A549 (cell line): ENCODE data around the gene TRERF1. TPM values are rescaled to one million over a fixed set of nuclear protein-coding genes. Genes with fewer than 3 reads are reported as not detected.

ENCODE experiments used
- ATAC-seq, 2 experiments: fragments of 200-7000 bp in 1 of 2; fragments of >200 bp in 1 of 2; cut with Nextera tagmentation in 1 of 2; cut with Tn5 transposase in 1 of 2; 3 replicates each; pipeline versions ENCODE4 v1.8.0 to v1.9.1; 2018 to 2020; ENCODE audit warnings: mild to moderate bottlenecking in 1 of 2, moderate library complexity in 1 of 2
- CTCF ChIA-PET: fragments of 300-600 bp; sonication (Branson Sonifier 250); formaldehyde crosslinking; extraction: SDS; loops from one replicate; lab custom pipeline; 2021; ENCODE audit warnings: antibody characterized with exemption, inconsistent platforms; lab: Yijun Ruan, JAX
- POLR2A ChIA-PET: fragments of 350-600 bp; formaldehyde crosslinking; extraction: SDS; loops from one replicate; lab custom pipeline; 2021; ENCODE audit warnings: antibody characterized with exemption, inconsistent platforms; lab: Yijun Ruan, JAX
- DNase-seq, 2 experiments: peaks; one replicate each; pipeline versions ENCODE4 v3.0.0 to v3.0.0-alpha.2; 2011 to 2016; ENCODE audit warnings: low read depth in 1 of 2, low spot score in 1 of 2
- FAIRE-seq: peaks from 2 replicates; lab custom pipeline; 2011; peaks lifted over from hg19 to GRCh38; lab: Jason Lieb, UNC
- H3K27ac ChIP-seq, 2 experiments: fragments of >200 bp; sonication (Bioruptor Twin); formaldehyde crosslinking; 3 replicates each; pipeline ENCODE4 v1.5.1; 2016 to 2017
- H3K4me1 ChIP-seq: fragments of >200 bp; sonication (Bioruptor Twin); formaldehyde crosslinking; 3 replicates; pipeline ENCODE4 v1.6.1; 2016
- H3K4me2 ChIP-seq: fragments of >200 bp; sonication (Bioruptor Twin); formaldehyde crosslinking; 3 replicates; pipeline ENCODE4 v1.6.1; 2016
- H3K4me3 ChIP-seq: fragments of >200 bp; sonication (Bioruptor Twin); formaldehyde crosslinking; 3 replicates; pipeline ENCODE4 v1.5.1; 2016
- H3K9me3 ChIP-seq: fragments of >200 bp; sonication (Bioruptor Twin); formaldehyde crosslinking; 3 replicates; pipeline ENCODE4 v1.6.1; 2016
- CBX2 ChIP-seq: fragments of 200-600 bp; sonication (generic); IDR thresholded peaks from 2 replicates; pipeline ENCODE4 v1.6.1; 2016; ENCODE audit warnings: low read depth, mild to moderate bottlenecking, borderline replicate concordance
- CBX8 ChIP-seq: fragments of 200-600 bp; sonication (generic); IDR thresholded peaks from 2 replicates; pipeline ENCODE4 v1.6.1; 2016
- CHD2 ChIP-seq: fragments of 150-350 bp; IDR thresholded peaks from 2 replicates; pipeline ENCODE4 v1.6.1; 2014; ENCODE audit warnings: low read length; ENCODE audit not compliant: partially characterized antibody
- CTCF ChIP-seq: fragments of >200 bp; sonication (Bioruptor Twin); formaldehyde crosslinking; IDR thresholded peaks from 3 replicates; pipeline ENCODE4 v1.5.1; 2016
- EHF ChIP-seq: fragments of 250-450 bp; sonication (Bioruptor Pico); IDR thresholded peaks from 2 replicates; pipeline ENCODE4 v1.5.0; 2020; ENCODE audit warnings: mild to moderate bottlenecking
- EHMT2 ChIP-seq: fragments of 200-600 bp; sonication (generic); IDR thresholded peaks from 2 replicates; pipeline ENCODE4 v1.6.1; 2016; ENCODE audit warnings: antibody characterized with exemption, low read depth, mild to moderate bottlenecking, moderate library complexity
- ELK1 ChIP-seq: fragments of 150-350 bp; IDR thresholded peaks from 2 replicates; pipeline ENCODE4 v1.6.1; 2014; ENCODE audit warnings: low read depth, mild to moderate bottlenecking, low read length
- FOSL2 ChIP-seq, 2 experiments: fragments of 450-650 bp in 1 of 2; fragments of >200 bp in 1 of 2; sonication (Bioruptor Twin) in 1 of 2; formaldehyde crosslinking; IDR thresholded peaks; 2 replicates each; pipeline versions ENCODE4 v1.5.0 to v1.6.1; 2016 to 2020; ENCODE audit warnings: mild to moderate bottlenecking in 1 of 2, moderate library complexity in 1 of 2
- FOXS1 ChIP-seq: fragments of 250-450 bp; sonication (Bioruptor Pico); IDR thresholded peaks from 2 replicates; pipeline ENCODE4 v1.5.0; 2020; ENCODE audit warnings: mild to moderate bottlenecking, moderate library complexity
- HES2 ChIP-seq: fragments of >200 bp; sonication (Bioruptor Twin); formaldehyde crosslinking; IDR thresholded peaks from 2 replicates; pipeline ENCODE4 v1.6.1; 2016
- HOXA7 ChIP-seq: fragments of 250-450 bp; sonication (Bioruptor Pico); IDR thresholded peaks from 2 replicates; pipeline ENCODE4 v1.5.0; 2020; ENCODE audit warnings: mild to moderate bottlenecking, moderate library complexity
- KDM1A ChIP-seq: fragments of 200-600 bp; sonication (generic); IDR thresholded peaks from 2 replicates; pipeline ENCODE4 v1.6.1; 2016; ENCODE audit warnings: low read depth, mild to moderate bottlenecking
- MAFK ChIP-seq: fragments of 450-650 bp; IDR thresholded peaks from 2 replicates; pipeline ENCODE4 v1.6.1; 2014; ENCODE audit not compliant: partially characterized antibody
- MAX ChIP-seq: IDR thresholded peaks from 2 replicates; pipeline ENCODE4 v1.6.1; 2012
- NFE2L2 ChIP-seq: fragments of 150-350 bp; conservative IDR thresholded peaks from 2 replicates; pipeline ENCODE4 v1.6.1; 2014; ENCODE audit warnings: low read length
- NR3C1 ChIP-seq: fragments of >200 bp; sonication (Bioruptor Twin); formaldehyde crosslinking; IDR thresholded peaks from 3 replicates; pipeline ENCODE4 v1.6.1; 2017
- PBX3 ChIP-seq: IDR thresholded peaks from 2 replicates; pipeline ENCODE4 v1.6.1; 2012
- POLR2A ChIP-seq: IDR thresholded peaks from 2 replicates; pipeline ENCODE4 v1.6.1; 2012; ENCODE audit warnings: mild to moderate bottlenecking, low read length
- RAD21 ChIP-seq, 2 experiments: fragments of >200 bp in 1 of 2; sonication (Bioruptor Twin) in 1 of 2; formaldehyde crosslinking in 1 of 2; IDR thresholded peaks in 1 of 2; conservative IDR thresholded peaks in 1 of 2; 2 replicates in 1 of 2; 3 replicates in 1 of 2; pipeline ENCODE4 v1.6.1; 2012 to 2018; ENCODE audit warnings: inconsistent platforms in 1 of 2
- TP53 ChIP-seq: fragments of 250-450 bp; sonication (Bioruptor Pico); IDR thresholded peaks from 2 replicates; pipeline ENCODE4 v1.5.0; 2021; ENCODE audit warnings: mild to moderate bottlenecking, moderate library complexity
- ZC3H11A ChIP-seq: fragments of 450-650 bp; IDR thresholded peaks from 2 replicates; pipeline ENCODE4 v1.6.1; 2014; ENCODE audit warnings: antibody characterized with exemption, mild to moderate bottlenecking
- ZSCAN20 ChIP-seq: fragments of 250-450 bp; sonication (Bioruptor Pico); IDR thresholded peaks from 2 replicates; pipeline ENCODE4 v1.8.0; 2022; ENCODE audit warnings: mild to moderate bottlenecking, moderate library complexity
- WGBS: methylation state at CpG from one replicate; pipeline ENCODE4 v1.1.6; 2017; ENCODE audit errors: missing lambda C conversion rate; 5-methylcytosine and 5-hydroxymethylcytosine counted together
- polyA plus RNA-seq, 4 experiments: library from polyadenylated mRNA; depleted of rRNA in 3 of 4; stranded (reverse); fragments of >200 nt; fragmentation: RNase III in 1 of 4; extraction: RNeasy Plus Mini Kit Qiagen cat#74134 plus additional on column Dnase treatment in 1 of 4; gene quantifications; 2 replicates in 3 of 4; 3 replicates in 1 of 4; pipeline ENCODE4 v1.2.3, GENCODE V29; 2011 to 2017

Gene TRERF1
- polyA plus RNA-seq, 2 of the 4 experiments (the other 2 are of a cell fraction): 2.4 to 3.5 TPM

GRCh38 chr6:42313941-42314570, 137.7 kb downstream of the TRERF1 start (continued):
- TF ChIP-seq EHF (CRISPR knock-in tag): no peak
- TF ChIP-seq, all 56 proteins: peak for 0

GRCh38 chr6:42313038-42313437, 138.7 kb downstream of the TRERF1 start:
- Histone ChIP-seq H3K4me1 (peaks cover 54% of the 10 kb centered on the region), H3K27ac (peak overlapping the region; percentile 92 to 94), H3K4me2 (peak overlapping the region; percentile 92), H3K4me3 (no peak overlapping the region), H3K9me3 (no peaks in the 10 kb centered on the region)
- no peak for TF ChIP-seq MAX
- TF ChIP-seq NR3C1: no peak
- TF ChIP-seq EHMT2: no peak
- TF ChIP-seq CHD2: no peak
- no peak for TF ChIP-seq TP53
- TF ChIP-seq FOXS1 (CRISPR knock-in tag): no peak
- no peak for TF ChIP-seq KDM1A
- no peak for TF ChIP-seq NFE2L2
- TF ChIP-seq FOSL2 (IDR thresholded peaks at IDR 0.05): no peak
- TF ChIP-seq FOSL2 (CRISPR knock-in tag; IDR thresholded peaks at IDR 0.05): no peak
- ChIA-PET POLR2A (no interaction called here), CTCF (interaction anchor here (0.9 to 1.0 kb wide), 2 partner anchors 17 to 235 kb away, joined by 3 to 4 read pairs; no protein-coding TSS in a partner anchor)
- peak in 1 of 2 experiments; percentile 18 for DNase-seq
- FAIRE-seq: no peak
- 17% methylated on average over 6 of the region's 6 CpGs for WGBS
- no peak for ATAC-seq

- CTCF ChIA-PET: interaction anchor here (0.9 to 1.7 kb wide), 2 partner anchors 11 to 47 kb away, joined by 3 to 5 read pairs; no protein-coding TSS in a partner anchor
- no peak for TF ChIP-seq HOXA7 (CRISPR knock-in tag)
- TF ChIP-seq CBX2: no peak
- no peak for TF ChIP-seq NR3C1
- TF ChIP-seq TP53: no peak
- TF ChIP-seq HES2: no peak
- TF ChIP-seq ZSCAN20 (CRISPR knock-in tag): no peak
- TF ChIP-seq PBX3: no peak
- TF ChIP-seq EHMT2: no peak
- TF ChIP-seq POLR2A: no peak
- TF ChIP-seq ZC3H11A: no peak
- no peak for TF ChIP-seq CBX8
- no peak for TF ChIP-seq RAD21 (conservative IDR thresholded peaks at IDR 0.05 in 1 of 2, IDR thresholded peaks at IDR 0.05 in 1 of 2)
- no peak for TF ChIP-seq CTCF
- no peak for TF ChIP-seq ELK1
- TF ChIP-seq MAFK: no peak
- no peak overlapping the region for H3K4me2 ChIP-seq
Observed at GRCh38 chr6:42307141-42307470, 144.6 kb downstream of the TRERF1 start.

More at GRCh38 chr6:42307141-42307470, 144.6 kb downstream of the TRERF1 start:
- H3K4me3 ChIP-seq: no peak overlapping the region
- FAIRE-seq (no peak), ATAC-seq (no peak), DNase-seq (no peak)
- no peaks in the 10 kb centered on the region for H3K9me3 ChIP-seq
- 88% methylated on average over 2 of the region's 2 CpGs for WGBS
- POLR2A ChIA-PET: no interaction called here
- no peak overlapping the region for H3K27ac ChIP-seq
- peaks cover 4% of the 10 kb centered on the region; the same call in 1 of the 3 replicates for H3K4me1 ChIP-seq
